ENCODE data around the gene ANKRD65. TPM values are rescaled to one million over a fixed set of nuclear protein-coding genes. Genes with fewer than 3 reads are reported as not detected.

ANKRD65 gene
- total and polyA plus RNA-seq, 4 donors, result 13.5 to 54.2 (median 31.9) TPM

DNA sequence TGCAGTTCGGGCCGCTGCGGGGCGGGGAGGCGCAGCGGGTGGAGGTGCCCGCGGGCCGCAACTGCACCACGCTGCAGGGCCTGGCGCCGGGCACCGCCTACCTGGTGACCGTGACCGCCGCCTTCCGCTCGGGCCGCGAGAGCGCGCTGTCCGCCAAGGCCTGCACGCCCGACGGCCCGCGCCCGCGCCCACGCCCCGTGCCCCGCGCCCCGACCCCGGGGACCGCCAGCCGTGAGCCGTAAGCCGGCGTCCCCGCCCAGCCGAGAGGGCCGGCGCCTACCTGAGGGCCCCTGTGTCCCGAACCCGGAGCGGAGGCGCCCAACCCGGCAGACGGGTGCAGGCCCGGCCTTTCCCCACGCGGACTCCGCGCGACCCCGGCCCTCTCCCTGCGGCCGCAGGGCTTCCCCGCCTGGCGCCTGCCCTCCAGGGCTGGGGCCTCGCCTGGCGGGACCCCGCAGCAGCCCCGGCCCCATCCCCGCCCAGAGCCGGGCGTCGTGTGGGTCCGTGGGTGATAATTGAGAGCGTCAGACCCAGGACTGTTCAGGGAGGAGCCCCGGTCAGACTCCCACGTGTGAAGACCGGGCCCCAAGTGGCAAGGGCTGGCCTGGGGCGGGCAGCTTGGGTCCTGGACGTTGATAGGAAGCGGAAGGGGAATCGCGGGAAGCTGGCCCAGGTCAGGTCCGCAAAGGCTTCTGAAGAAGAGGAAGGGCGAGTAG, 18.6 kb upstream of the ANKRD65 start:
- H3K27me3 ChIP-seq (ENCODE audit: control insufficient read depth in 3 of 3, insufficient read depth in 3 of 3, low read length in 2 of 3), result no peaks in the 10 kb centered on the region
- H3K4me3 ChIP-seq, result no peak overlapping the region
- H3K9me3 ChIP-seq (ENCODE audit: control insufficient read depth in 4 of 4, insufficient read depth in 3 of 4, low read length in 3 of 4), result no peaks in the 10 kb centered on the region
- ATAC-seq (ENCODE audit: insufficient read depth, low FRiP score) (no peak), DNase-seq (no peak)
- H3K27ac ChIP-seq (ENCODE audit: low read depth in 1 of 2, low read length in 1 of 2), result no peak overlapping the region
- peaks cover 0 to 32% (median 24%) of the 10 kb centered on the region in 5 donors for H3K4me1 ChIP-seq (ENCODE audit: control insufficient read depth in 5 of 5, insufficient read depth in 5 of 5, low read length in 5 of 5)
- WGBS, 2 donors, result 87 to 92% methylated on average over 80 to 82 of the region's 82 CpGs
- H3K9ac ChIP-seq (ENCODE audit: insufficient read depth in 1 of 2, low read length in 2 of 2), result no peak overlapping the region
- TF ChIP-seq, protein P1, sequence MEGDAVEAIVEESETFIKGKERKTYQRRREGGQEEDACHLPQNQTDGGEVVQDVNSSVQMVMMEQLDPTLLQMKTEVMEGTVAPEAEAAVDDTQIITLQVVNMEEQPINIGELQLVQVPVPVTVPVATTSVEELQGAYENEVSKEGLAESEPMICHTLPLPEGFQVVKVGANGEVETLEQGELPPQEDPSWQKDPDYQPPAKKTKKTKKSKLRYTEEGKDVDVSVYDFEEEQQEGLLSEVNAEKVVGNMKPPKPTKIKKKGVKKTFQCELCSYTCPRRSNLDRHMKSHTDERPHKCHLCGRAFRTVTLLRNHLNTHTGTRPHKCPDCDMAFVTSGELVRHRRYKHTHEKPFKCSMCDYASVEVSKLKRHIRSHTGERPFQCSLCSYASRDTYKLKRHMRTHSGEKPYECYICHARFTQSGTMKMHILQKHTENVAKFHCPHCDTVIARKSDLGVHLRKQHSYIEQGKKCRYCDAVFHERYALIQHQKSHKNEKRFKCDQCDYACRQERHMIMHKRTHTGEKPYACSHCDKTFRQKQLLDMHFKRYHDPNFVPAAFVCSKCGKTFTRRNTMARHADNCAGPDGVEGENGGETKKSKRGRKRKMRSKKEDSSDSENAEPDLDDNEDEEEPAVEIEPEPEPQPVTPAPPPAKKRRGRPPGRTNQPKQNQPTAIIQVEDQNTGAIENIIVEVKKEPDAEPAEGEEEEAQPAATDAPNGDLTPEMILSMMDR (IDR thresholded peaks at IDR 0.05; ENCODE audit: control extremely low read depth, extremely low read depth), result no peak
- H3K36me3 ChIP-seq (ENCODE audit: control insufficient read depth in 4 of 4, insufficient read depth in 4 of 4, low read length in 4 of 4), result peaks cover 0 to 5% (median 0%) of the 10 kb centered on the region in 4 donors

- Histone ChIP-seq H3K27ac (ENCODE audit: low read depth in 1 of 2, low read length in 1 of 2) (no peak overlapping the region), H3K27me3 (ENCODE audit: control insufficient read depth in 3 of 3, insufficient read depth in 3 of 3, low read length in 2 of 3) (no peaks in the 10 kb centered on the region), H3K9ac (ENCODE audit: insufficient read depth in 1 of 2, low read length in 2 of 2) (no peak overlapping the region), H3K4me1 (ENCODE audit: control insufficient read depth in 5 of 5, insufficient read depth in 5 of 5, low read length in 5 of 5) (peaks cover 0 to 42% (median 33%) of the 10 kb centered on the region in 5 donors), H3K36me3 (ENCODE audit: control insufficient read depth in 4 of 4, insufficient read depth in 4 of 4, low read length in 4 of 4) (peaks cover 0 to 5% (median 0%) of the 10 kb centered on the region in 4 donors), H3K4me3 (no peak overlapping the region), H3K9me3 (ENCODE audit: control insufficient read depth in 4 of 4, insufficient read depth in 3 of 4, low read length in 3 of 4) (no peaks in the 10 kb centered on the region)
- TF ChIP-seq, protein P1 (IDR thresholded peaks at IDR 0.05; ENCODE audit: control extremely low read depth, extremely low read depth), result no peak
- DNase-seq, result no peak
- no peak for ATAC-seq (ENCODE audit: insufficient read depth, low FRiP score)
- WGBS, 2 donors, result 92% methylated on average over 45 of the region's 45 CpGs
Observed at GRCh38 chr1:1438531-1439381, 17.7 kb upstream of the ANKRD65 start.

GRCh38 chr1:1437904-1438376, 16.9 kb upstream of the ANKRD65 start:
- DNase-seq, result peak in 2 of 3 donors; percentile 66 to 74
- no peak overlapping the region for H3K27ac ChIP-seq (ENCODE audit: low read depth in 1 of 2, low read length in 1 of 2)
- H3K4me1 ChIP-seq (ENCODE audit: control insufficient read depth in 5 of 5, insufficient read depth in 5 of 5, low read length in 5 of 5), result peaks cover 0 to 50% (median 34%) of the 10 kb centered on the region in 5 donors
- no peak overlapping the region for H3K9ac ChIP-seq (ENCODE audit: insufficient read depth in 1 of 2, low read length in 2 of 2)
- H3K4me3 ChIP-seq, result no peak overlapping the region
- no peaks in the 10 kb centered on the region for H3K9me3 ChIP-seq (ENCODE audit: control insufficient read depth in 4 of 4, insufficient read depth in 3 of 4, low read length in 3 of 4)
- no peaks in the 10 kb centered on the region for H3K27me3 ChIP-seq (ENCODE audit: control insufficient read depth in 3 of 3, insufficient read depth in 3 of 3, low read length in 2 of 3)
- TF ChIP-seq, protein P1 (IDR thresholded peaks at IDR 0.05; ENCODE audit: control extremely low read depth, extremely low read depth), result no peak
- no peak for ATAC-seq (ENCODE audit: insufficient read depth, low FRiP score)
- WGBS, 2 donors, result 69% methylated on average over 11 of the region's 11 CpGs
- H3K36me3 ChIP-seq (ENCODE audit: control insufficient read depth in 4 of 4, insufficient read depth in 4 of 4, low read length in 4 of 4), result peaks cover 0 to 5% (median 0%) of the 10 kb centered on the region in 4 donors
